ENCODE results near the gene ZNF775.

Gene ZNF775

GRCh38 chr7:150401424-150401790, 22.3 kb downstream of the ZNF775 start:
- no peak for ATAC-seq
- DNase-seq = no peak

GRCh38 chr7:150401861-150402631, 22.9 kb downstream of the ZNF775 start:
- no peak for ATAC-seq

GRCh38 chr7:150402671-150403321, 23.7 kb downstream of the ZNF775 start:
- DNase-seq (no peak), ATAC-seq (no peak)

More at GRCh38 chr7:150401861-150402631, 22.9 kb downstream of the ZNF775 start:
- no peak for DNase-seq

- DNase-seq (no peak), ATAC-seq (no peak)
Observed at GRCh38 chr7:150403376-150404171, 24.4 kb downstream of the ZNF775 start.

GRCh38 chr7:150404172-150404804, 25.2 kb downstream of the ZNF775 start:
- ATAC-seq (no peak), DNase-seq (no peak)

GRCh38 chr7:150404805-150405583, 25.9 kb downstream of the ZNF775 start:
- ATAC-seq (peak; percentile 70), DNase-seq (peak; percentile 85)

- DNase-seq (peak; percentile 57), ATAC-seq (peak; percentile 3)
Observed at GRCh38 chr7:150405584-150406311, 26.6 kb downstream of the ZNF775 start.

- no peak for ATAC-seq
Observed at GRCh38 chr7:150406312-150406566, 27.1 kb downstream of the ZNF775 start.

GRCh38 chr7:150406567-150407421, 27.7 kb downstream of the ZNF775 start:
- DNase-seq (peak; percentile 46), ATAC-seq (peak; percentile 62)

More at GRCh38 chr7:150406312-150406566, 27.1 kb downstream of the ZNF775 start:
- no peak for DNase-seq

- DNase-seq (no peak), ATAC-seq (no peak)
Observed at GRCh38 chr7:150407588-150408392, 28.7 kb downstream of the ZNF775 start.

GRCh38 chr7:150408393-150409299, 29.5 kb downstream of the ZNF775 start:
- DNase-seq = peak; percentile 38
- peak; percentile 12 for ATAC-seq

GRCh38 chr7:150409300-150410030, 30.3 kb downstream of the ZNF775 start:
- ATAC-seq (no peak), DNase-seq (no peak)

- ATAC-seq (no peak), DNase-seq (no peak)
Observed at GRCh38 chr7:150410131-150410530, 31.0 kb downstream of the ZNF775 start.

- ATAC-seq (no peak), DNase-seq (no peak)
Observed at GRCh38 chr7:150410680-150411346, 31.7 kb downstream of the ZNF775 start.

GRCh38 chr7:150411606-150412005, 32.5 kb downstream of the ZNF775 start:
- no peak for DNase-seq
- ATAC-seq = no peak

- ATAC-seq = no peak
Observed at GRCh38 chr7:150412016-150412415, 32.9 kb downstream of the ZNF775 start.

More at GRCh38 chr7:150412016-150412415, 32.9 kb downstream of the ZNF775 start:
- no peak for DNase-seq

All from stimulated activated naive CD8-positive, alpha-beta T cell treated with anti-CD3 and anti-CD28 coated beads, Interleukin-15, Interleukin-2, amounts not matched to agents 100 U/mL and 50 U/mL, for 24 hours (primary cell).